ENCODE data around the gene SRR.

The SRR gene

DNA sequence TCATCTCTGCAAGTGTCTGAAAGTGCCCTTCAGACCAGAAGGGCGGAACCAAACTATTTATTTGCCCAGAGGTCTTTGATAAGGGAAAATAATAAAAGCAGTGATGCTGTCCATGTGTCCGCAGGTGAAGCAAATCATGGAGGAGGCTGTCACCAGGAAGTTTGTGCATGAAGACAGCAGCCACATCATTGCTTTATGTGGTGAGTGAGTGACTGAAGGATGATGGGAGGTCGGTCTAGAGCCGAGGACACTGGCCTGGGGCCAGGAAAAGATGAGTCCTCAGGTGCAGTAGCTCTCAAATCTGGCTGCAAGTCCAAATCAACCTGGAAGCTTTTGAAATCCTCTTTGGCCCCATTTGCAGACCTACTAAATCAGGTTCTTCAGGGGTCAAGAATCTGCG is 39.7 kb downstream of the SRR start:
- no peaks in the 10 kb centered on the region for H3K27me3 Mint-ChIP-seq (ENCODE audit: low read depth)
- no peaks in the 10 kb centered on the region for H3K9me3 Mint-ChIP-seq
- H3K27ac Mint-ChIP-seq: no peak overlapping the region
- H3K4me3 Mint-ChIP-seq: no peak overlapping the region
- peaks cover 6% of the 10 kb centered on the region for H3K4me1 Mint-ChIP-seq (ENCODE audit: low read depth)
- peaks cover 9% of the 10 kb centered on the region for H3K36me3 Mint-ChIP-seq (ENCODE audit: low read depth)
- no peak for DNase-seq (ENCODE audit: low spot score)

DNA sequence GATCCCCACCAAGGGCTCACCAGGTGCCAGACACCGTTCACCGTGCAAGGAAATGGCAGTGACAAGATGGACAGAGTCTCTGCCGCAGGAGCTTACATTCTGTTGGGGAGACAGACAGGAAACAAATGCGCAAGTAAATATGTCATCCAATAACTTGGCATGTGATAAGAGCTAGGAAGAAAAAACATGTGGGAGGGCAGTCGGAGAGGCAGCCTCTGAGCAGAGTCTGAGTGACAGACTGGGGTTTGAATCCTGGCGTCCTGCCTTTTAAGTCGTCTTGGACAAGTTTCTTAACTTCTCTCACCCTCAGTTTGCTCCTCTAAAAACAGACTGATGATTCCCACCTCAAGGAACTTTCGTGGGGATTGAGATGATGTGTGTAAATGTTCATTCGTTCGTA is 40.8 kb downstream of the SRR start:
- no peak for DNase-seq (ENCODE audit: low spot score)
- no peak overlapping the region for H3K4me3 Mint-ChIP-seq
- peaks cover 9% of the 10 kb centered on the region for H3K36me3 Mint-ChIP-seq (ENCODE audit: low read depth)
- peaks cover 2% of the 10 kb centered on the region for H3K4me1 Mint-ChIP-seq (ENCODE audit: low read depth)
- no peaks in the 10 kb centered on the region for H3K27me3 Mint-ChIP-seq (ENCODE audit: low read depth)
- H3K27ac Mint-ChIP-seq: no peak overlapping the region
- no peaks in the 10 kb centered on the region for H3K9me3 Mint-ChIP-seq

DNA sequence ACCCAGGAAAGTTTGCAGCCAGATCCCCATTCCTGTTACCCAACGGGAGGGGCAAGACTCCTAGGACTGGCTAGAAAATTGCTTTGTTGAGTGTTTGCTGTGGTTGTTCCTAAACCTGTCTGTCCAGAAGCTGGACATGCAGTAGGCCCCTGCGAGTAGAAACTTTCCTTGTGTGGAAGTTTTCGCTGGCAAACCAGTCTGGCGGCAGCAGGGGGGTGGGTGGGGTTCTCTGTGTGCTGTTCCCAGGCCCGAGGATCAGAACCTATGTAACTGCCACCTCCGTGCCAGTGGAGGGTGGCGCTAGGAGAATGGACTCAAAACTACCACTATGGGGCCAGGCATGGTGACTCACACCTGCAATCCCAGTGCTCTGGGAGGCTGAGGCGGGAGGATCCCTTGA is 42.7 kb downstream of the SRR start:
- H3K27ac Mint-ChIP-seq: no peak overlapping the region

DNA sequence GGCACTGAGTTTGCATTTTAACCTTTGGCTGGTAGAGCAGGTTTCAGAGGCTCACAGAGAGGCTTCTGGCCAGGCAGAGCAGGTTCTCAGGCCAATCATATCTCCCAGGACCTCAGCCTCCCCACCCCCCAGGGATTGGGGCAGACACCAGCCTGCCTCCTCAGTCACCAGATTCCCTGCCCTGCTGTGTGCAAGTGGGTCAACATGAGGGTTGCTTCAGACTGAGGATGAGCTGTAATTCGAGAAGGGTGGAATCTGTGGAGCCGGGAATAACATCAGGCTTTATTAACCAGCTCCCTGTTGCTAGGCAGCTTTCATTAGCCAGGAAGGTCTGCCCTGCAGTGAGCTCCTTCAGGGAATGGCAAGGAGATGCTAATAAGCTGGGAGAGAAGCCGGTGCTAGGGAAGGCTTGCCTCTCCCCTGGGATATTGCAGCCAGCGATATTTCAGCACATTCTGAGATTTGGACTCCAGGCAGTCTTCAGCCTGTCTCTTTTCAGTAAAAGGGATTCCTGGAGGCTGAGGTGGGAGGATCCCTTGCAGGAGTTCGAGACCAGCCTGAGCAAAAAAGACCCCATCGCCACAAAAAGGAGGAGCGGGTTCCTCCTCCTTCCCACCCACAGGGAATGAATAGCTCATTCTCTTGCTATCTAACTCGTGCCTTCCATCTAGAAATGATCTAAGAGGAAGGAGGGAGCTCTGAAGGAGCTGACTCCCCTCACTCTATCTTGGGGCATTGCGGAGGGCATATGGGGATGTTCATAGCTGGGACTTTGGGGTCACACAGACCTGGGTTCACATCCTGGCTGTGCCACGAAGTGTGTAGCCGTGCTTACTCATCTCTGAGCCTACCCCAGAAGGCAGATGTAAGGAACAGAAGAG is 44.3 kb downstream of the SRR start:
- H3K27ac Mint-ChIP-seq: no peak overlapping the region
- no peak overlapping the region for H3K4me3 Mint-ChIP-seq
- peaks cover 2% of the 10 kb centered on the region for H3K4me1 Mint-ChIP-seq (ENCODE audit: low read depth)
- H3K9me3 Mint-ChIP-seq: no peaks in the 10 kb centered on the region
- peaks cover 5% of the 10 kb centered on the region for H3K36me3 Mint-ChIP-seq (ENCODE audit: low read depth)
- H3K27me3 Mint-ChIP-seq (ENCODE audit: low read depth): no peaks in the 10 kb centered on the region
- DNase-seq (ENCODE audit: low spot score): no peak

More for the DNA sequence above, 42.7 kb downstream of the SRR start:
- H3K4me3 Mint-ChIP-seq: no peak overlapping the region
- H3K4me1 Mint-ChIP-seq (ENCODE audit: low read depth): no peaks in the 10 kb centered on the region
- H3K36me3 Mint-ChIP-seq (ENCODE audit: low read depth): peaks cover 9% of the 10 kb centered on the region
- DNase-seq (ENCODE audit: low spot score): no peak
- no peaks in the 10 kb centered on the region for H3K9me3 Mint-ChIP-seq
- H3K27me3 Mint-ChIP-seq (ENCODE audit: low read depth): no peaks in the 10 kb centered on the region

DNA sequence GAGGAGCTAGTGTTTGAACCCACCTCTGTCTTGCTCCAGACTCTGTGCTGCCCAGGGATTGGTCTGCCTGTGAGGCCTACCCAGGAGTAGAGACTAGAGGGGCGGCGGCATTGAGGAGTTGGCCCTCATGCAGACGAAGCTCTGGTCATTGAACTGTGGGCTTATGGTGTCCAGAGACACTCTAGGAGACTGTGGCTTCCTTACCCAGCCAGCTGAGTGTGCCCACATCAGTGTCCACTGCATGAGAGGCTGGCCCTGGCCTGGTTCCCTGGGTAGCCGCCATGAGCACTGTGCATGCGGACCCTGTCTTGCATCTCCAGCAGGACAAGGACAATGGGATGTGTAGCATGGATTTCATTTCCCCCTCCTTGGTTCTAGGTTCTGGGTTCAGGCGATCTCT is 47.5 kb downstream of the SRR start:
- Mint-ChIP-seq H3K4me1 (ENCODE audit: low read depth) (peaks cover 15% of the 10 kb centered on the region), H3K36me3 (ENCODE audit: low read depth) (no peaks in the 10 kb centered on the region), H3K27ac (no peak overlapping the region), H3K4me3 (no peak overlapping the region), H3K27me3 (ENCODE audit: low read depth) (no peaks in the 10 kb centered on the region), H3K9me3 (no peaks in the 10 kb centered on the region)
- DNase-seq (ENCODE audit: low spot score): no peak

DNA sequence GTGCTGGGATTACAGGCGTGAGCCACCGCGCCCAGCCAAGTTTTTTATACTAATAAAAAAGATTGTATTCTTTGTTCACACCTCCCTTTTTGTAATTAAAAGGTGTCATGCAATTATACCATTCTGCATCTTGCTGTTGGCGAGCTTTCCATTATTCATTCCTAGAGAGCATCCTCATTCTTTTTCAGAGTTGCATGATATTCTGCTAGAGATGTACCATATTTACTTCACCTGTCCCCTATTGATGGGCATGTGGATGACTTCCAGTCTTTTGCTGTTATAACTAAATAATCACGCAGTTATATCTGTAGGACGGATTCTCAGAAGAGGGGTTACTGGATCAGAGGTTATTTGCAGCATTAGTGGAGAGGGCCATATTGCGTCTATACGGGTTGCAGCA is 50.6 kb downstream of the SRR start:
- Mint-ChIP-seq H3K36me3 (ENCODE audit: low read depth) (no peaks in the 10 kb centered on the region), H3K27me3 (ENCODE audit: low read depth) (no peaks in the 10 kb centered on the region), H3K4me3 (peak overlapping the region; percentile 43), H3K27ac (no peak overlapping the region), H3K9me3 (no peaks in the 10 kb centered on the region), H3K4me1 (ENCODE audit: low read depth) (peaks cover 15% of the 10 kb centered on the region)
- no peak for DNase-seq (ENCODE audit: low spot score)

DNA sequence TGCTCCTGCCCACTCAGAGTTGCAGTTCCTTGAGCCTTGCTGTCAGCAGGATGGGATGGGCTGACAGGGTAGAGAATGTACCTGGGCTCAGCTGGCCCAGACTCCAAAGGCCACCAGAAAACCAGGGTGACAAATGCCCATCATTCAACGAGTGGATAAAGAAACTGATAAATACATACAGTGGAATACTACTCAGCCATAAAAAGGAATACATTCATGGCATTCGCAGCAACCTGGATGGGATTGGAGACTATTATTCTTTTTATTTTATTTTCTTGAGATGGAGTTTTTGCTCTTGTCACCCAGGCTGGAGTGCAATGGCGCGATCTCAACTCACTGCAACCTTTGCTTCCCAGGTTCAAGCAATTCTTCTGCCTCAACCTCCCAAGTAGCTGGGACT is 53.5 kb downstream of the SRR start:
- H3K36me3 Mint-ChIP-seq (ENCODE audit: low read depth): no peaks in the 10 kb centered on the region
- no peak overlapping the region for H3K27ac Mint-ChIP-seq
- H3K4me1 Mint-ChIP-seq (ENCODE audit: low read depth): peaks cover 15% of the 10 kb centered on the region

DNA sequence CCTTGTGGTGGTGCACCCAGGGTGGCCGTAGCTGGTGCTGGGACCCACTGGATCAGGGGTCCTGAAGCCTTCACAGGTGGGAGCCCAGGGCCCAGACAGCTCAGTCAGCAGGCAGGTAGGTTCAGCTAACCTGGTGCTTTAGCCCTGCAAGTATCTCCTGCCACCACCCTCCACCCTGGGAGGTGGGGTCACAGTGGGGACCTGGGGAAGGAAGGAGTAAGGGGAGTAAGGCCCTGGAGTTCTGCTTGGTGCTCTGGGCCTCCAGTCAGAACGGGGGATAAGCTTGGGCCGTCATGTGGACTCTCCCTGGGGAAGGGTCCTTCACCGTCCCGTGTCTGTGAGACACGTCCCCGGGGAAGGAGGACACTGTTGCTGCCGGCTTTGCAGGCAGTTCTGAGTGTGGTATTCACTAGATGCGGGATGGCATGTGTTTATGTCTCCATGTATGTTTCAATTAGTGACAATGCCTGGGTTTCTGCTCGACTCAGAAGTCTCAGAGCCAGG is 54.2 kb downstream of the SRR start:
- H3K4me1 Mint-ChIP-seq (ENCODE audit: low read depth): peaks cover 14% of the 10 kb centered on the region
- no peaks in the 10 kb centered on the region for H3K27me3 Mint-ChIP-seq (ENCODE audit: low read depth)
- no peak for DNase-seq (ENCODE audit: low spot score)
- H3K9me3 Mint-ChIP-seq: no peaks in the 10 kb centered on the region
- H3K27ac Mint-ChIP-seq: no peak overlapping the region
- no peak overlapping the region for H3K4me3 Mint-ChIP-seq
- peaks cover 3% of the 10 kb centered on the region for H3K36me3 Mint-ChIP-seq (ENCODE audit: low read depth)

More for the DNA sequence above, 53.5 kb downstream of the SRR start:
- no peaks in the 10 kb centered on the region for H3K9me3 Mint-ChIP-seq
- H3K4me3 Mint-ChIP-seq: no peak overlapping the region
- H3K27me3 Mint-ChIP-seq (ENCODE audit: low read depth): no peaks in the 10 kb centered on the region
- no peak for DNase-seq (ENCODE audit: low spot score)

DNA sequence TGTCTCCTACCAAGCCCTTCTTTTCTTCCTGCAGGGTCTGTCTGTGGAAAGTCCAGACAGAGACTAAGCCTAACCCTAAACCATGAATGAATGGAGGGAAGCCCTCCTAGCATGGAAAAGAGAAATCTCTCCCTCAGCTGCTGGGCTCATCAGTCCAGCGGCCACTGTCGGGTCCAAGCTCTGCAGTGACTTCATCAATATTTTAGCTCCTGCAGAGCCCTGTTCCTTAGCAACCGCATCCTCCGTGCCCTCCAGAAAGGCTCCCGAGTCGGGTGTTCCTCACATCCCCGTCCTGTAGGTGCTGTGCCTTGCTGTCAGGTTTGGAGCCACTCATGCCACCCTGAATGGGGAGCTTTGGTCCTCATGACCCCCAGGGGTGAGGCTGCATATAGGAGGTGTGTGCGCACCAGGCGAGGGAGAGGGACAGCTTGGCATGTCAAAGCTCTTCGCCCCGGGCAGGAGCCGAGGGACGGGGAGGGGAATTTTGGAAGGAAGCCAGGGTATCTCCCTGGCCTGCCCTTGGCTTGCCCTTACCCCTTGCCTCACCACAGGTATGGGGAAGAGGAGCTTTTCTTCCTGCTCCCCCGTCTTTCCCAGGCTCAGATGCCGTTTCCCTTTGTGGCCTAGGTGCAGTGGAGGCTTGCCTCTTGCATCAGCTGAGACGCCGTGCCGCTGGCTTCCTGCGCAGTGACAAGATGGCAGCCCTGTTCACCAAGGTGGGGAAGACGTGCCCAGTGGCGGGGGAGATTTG is 57.4 kb downstream of the SRR start:
- Mint-ChIP-seq H3K27me3 (ENCODE audit: low read depth) (no peaks in the 10 kb centered on the region), H3K27ac (no peak overlapping the region), H3K4me3 (no peak overlapping the region), H3K4me1 (ENCODE audit: low read depth) (no peaks in the 10 kb centered on the region), H3K36me3 (ENCODE audit: low read depth) (peaks cover 5% of the 10 kb centered on the region), H3K9me3 (no peaks in the 10 kb centered on the region)
- no peak for DNase-seq (ENCODE audit: low spot score)

DNA sequence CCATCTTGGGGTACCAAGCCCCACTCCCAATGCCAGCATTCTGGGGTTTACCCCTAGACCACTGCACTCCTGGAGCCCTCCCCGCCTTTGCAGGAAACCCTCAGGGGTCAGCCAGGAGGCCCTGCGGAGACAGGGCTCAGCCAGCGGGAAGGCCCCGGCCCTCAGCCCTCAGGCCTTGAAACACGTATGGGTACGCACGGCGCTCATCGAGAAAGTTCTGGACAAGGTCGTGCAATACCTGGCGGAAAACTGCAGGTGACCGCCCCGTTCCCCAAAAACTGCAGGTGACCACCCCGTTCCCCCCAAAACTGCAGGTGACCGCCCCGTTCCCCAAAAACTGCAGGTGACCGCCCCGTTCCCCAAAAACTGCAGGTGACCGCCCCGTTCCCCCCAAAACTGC is 58.3 kb downstream of the SRR start:
- no peak overlapping the region for H3K27ac Mint-ChIP-seq
- no peaks in the 10 kb centered on the region for H3K9me3 Mint-ChIP-seq
- no peak overlapping the region for H3K4me3 Mint-ChIP-seq
- H3K27me3 Mint-ChIP-seq (ENCODE audit: low read depth): no peaks in the 10 kb centered on the region
- no peak for DNase-seq (ENCODE audit: low spot score)
- peaks cover 5% of the 10 kb centered on the region for H3K36me3 Mint-ChIP-seq (ENCODE audit: low read depth)
- no peaks in the 10 kb centered on the region for H3K4me1 Mint-ChIP-seq (ENCODE audit: low read depth)

DNA sequence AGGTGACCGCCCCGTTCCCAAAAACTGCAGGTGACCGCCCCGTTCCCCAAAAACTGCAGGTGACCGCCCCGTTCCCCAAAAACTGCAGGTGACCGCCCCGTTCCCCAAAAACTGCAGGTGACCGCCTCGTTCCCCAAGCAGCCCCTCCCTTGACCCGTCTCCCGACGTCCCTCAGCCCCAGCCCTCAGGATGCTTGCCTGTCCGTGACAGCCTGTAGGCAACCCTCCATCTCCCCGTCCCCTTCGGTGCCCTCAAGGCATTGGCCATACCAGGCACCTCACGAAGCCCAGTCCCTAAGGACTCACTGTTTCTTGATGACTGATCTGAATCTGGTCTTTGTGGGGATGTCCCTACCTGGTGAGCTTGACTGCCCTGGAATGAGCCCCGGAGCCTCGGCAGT is 58.7 kb downstream of the SRR start:
- Mint-ChIP-seq H3K4me1 (ENCODE audit: low read depth) (no peaks in the 10 kb centered on the region), H3K27me3 (ENCODE audit: low read depth) (no peaks in the 10 kb centered on the region), H3K36me3 (ENCODE audit: low read depth) (peaks cover 5% of the 10 kb centered on the region), H3K4me3 (no peak overlapping the region), H3K9me3 (no peaks in the 10 kb centered on the region), H3K27ac (no peak overlapping the region)
- no peak for DNase-seq (ENCODE audit: low spot score)

DNA sequence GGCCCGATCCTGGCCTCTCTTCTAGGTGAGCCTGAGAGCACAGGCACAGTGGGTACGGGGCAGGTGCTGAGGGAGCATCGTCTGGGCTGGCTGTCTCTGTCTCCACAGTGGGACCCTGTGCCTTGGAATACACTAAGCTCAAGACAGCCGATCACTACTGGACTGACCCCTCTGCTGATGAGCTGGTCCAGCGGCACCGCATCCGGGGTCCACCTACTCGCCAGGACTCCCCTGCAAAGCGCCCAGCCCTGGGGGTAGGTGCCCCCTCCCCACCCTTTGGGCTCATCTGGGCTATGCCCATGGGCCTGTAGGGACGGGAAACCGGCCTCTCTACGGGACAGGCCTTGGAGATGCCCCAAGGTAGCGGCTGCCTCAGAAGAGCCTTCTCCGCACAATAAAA is 59.1 kb downstream of the SRR start:
- Mint-ChIP-seq H3K4me3 (no peak overlapping the region), H3K27ac (no peak overlapping the region), H3K4me1 (ENCODE audit: low read depth) (no peaks in the 10 kb centered on the region), H3K9me3 (no peaks in the 10 kb centered on the region), H3K27me3 (ENCODE audit: low read depth) (no peaks in the 10 kb centered on the region), H3K36me3 (ENCODE audit: low read depth) (peaks cover 5% of the 10 kb centered on the region)
- no peak for DNase-seq (ENCODE audit: low spot score)

DNA sequence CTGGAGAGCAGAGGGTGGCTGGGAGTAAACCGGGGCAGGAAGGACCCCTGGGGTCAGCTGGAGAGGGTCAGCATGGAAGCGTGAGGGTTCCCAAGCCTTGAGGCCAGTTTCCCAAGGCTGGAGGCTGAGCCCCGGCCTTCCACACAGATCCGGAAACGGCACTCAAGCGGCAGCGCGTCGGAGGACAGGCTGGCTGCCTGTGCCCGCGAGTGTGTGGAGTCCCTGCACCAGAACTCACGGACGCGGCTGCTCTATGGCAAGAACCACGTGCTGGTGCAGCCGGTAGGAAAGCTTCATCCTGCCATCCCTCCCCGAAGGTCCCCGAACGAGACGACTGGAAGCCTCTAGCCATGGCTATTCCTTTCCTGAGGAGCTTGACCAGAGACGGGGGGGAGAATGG is 59.6 kb downstream of the SRR start:
- Mint-ChIP-seq H3K4me3 (no peak overlapping the region), H3K27me3 (ENCODE audit: low read depth) (no peaks in the 10 kb centered on the region), H3K9me3 (no peaks in the 10 kb centered on the region), H3K4me1 (ENCODE audit: low read depth) (no peaks in the 10 kb centered on the region), H3K27ac (no peak overlapping the region), H3K36me3 (ENCODE audit: low read depth) (peaks cover 5% of the 10 kb centered on the region)
- DNase-seq (ENCODE audit: low spot score): no peak
